RWPE2 (cell line): Measurements from ENCODE around the gene CAT.

Source experiments
- ATAC-seq: fragments of 200-7000 bp; cut with Tn5 transposase; 3 replicates; pipeline ENCODE4 v1.9.1; 2021; ENCODE audit warnings: low read depth
- DNase-seq: peaks from one replicate; pipeline ENCODE4 v3.0.0-alpha.2; 2020; ENCODE audit warnings: low spot score
- H3K27ac ChIP-seq: fragments of 450-650 bp; 2 replicates; pipeline ENCODE4 v1.5.1; 2017; ENCODE audit warnings: mild to moderate bottlenecking; ENCODE audit not compliant: poor library complexity, severe bottlenecking
- H3K27me3 ChIP-seq: fragments of 250-450 bp; sonication (Bioruptor Pico); 2 replicates; pipeline ENCODE4 v1.5.1; 2021; ENCODE audit warnings: mild to moderate bottlenecking, moderate library complexity; ENCODE audit not compliant: insufficient read depth, poor library complexity, severe bottlenecking
- H3K36me3 ChIP-seq: fragments of 250-450 bp; sonication (Bioruptor Pico); 2 replicates; pipeline ENCODE4 v1.5.1; 2020; ENCODE audit warnings: low read depth, mild to moderate bottlenecking, moderate library complexity
- H3K4me1 ChIP-seq: fragments of 250-450 bp; sonication (Bioruptor Pico); 2 replicates; pipeline ENCODE4 v1.5.1; 2021; ENCODE audit warnings: mild to moderate bottlenecking, moderate library complexity; ENCODE audit not compliant: insufficient read depth, poor library complexity, severe bottlenecking
- H3K4me3 ChIP-seq: fragments of 250-450 bp; sonication (Bioruptor Pico); 2 replicates; pipeline ENCODE4 v1.5.1; 2021; ENCODE audit warnings: mild to moderate bottlenecking, moderate library complexity; ENCODE audit not compliant: severe bottlenecking
- H3K9me3 ChIP-seq: fragments of 250-450 bp; sonication (Bioruptor Pico); 2 replicates; pipeline ENCODE4 v1.5.1; 2021; ENCODE audit warnings: mild to moderate bottlenecking, moderate library complexity; ENCODE audit not compliant: severe bottlenecking
- TF ChIP-seq, protein P1 (sequence below): fragments of 450-650 bp; IDR thresholded peaks from one replicate; pipeline ENCODE4 v1.5.1; 2017; ENCODE audit warnings: mild to moderate bottlenecking, moderate library complexity; ENCODE audit not compliant: poor library complexity, severe bottlenecking

The CAT gene

DNA sequence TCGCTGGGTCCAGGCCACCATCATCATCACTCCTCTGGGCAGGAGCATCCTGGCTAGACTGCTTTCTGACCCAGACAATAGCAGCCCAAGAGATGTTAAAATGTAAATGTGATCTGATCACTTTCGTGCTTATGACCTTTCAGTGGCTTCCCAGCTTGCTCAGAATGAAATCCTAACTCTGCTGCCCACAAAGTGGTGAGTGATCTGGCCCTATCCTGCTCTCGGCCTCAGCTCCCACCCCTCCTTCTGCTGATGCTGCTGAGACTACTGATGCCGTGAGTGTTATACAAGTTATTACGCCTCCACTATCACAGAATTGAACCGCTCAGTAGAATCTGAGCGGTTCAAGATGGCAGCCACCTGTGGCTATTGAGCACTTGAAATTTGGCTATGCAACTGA, 48.7 kb downstream of the CAT start:
- no peaks in the 10 kb centered on the region for H3K9me3 ChIP-seq
- ATAC-seq, result no peak
- TF ChIP-seq, protein P1, sequence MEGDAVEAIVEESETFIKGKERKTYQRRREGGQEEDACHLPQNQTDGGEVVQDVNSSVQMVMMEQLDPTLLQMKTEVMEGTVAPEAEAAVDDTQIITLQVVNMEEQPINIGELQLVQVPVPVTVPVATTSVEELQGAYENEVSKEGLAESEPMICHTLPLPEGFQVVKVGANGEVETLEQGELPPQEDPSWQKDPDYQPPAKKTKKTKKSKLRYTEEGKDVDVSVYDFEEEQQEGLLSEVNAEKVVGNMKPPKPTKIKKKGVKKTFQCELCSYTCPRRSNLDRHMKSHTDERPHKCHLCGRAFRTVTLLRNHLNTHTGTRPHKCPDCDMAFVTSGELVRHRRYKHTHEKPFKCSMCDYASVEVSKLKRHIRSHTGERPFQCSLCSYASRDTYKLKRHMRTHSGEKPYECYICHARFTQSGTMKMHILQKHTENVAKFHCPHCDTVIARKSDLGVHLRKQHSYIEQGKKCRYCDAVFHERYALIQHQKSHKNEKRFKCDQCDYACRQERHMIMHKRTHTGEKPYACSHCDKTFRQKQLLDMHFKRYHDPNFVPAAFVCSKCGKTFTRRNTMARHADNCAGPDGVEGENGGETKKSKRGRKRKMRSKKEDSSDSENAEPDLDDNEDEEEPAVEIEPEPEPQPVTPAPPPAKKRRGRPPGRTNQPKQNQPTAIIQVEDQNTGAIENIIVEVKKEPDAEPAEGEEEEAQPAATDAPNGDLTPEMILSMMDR, result no peak
- no peak overlapping the region for H3K27ac ChIP-seq
- no peak overlapping the region for H3K4me3 ChIP-seq
- no peaks in the 10 kb centered on the region for H3K27me3 ChIP-seq
- no peaks in the 10 kb centered on the region for H3K4me1 ChIP-seq
- no peak for DNase-seq
- H3K36me3 ChIP-seq, result no peaks in the 10 kb centered on the region

DNA sequence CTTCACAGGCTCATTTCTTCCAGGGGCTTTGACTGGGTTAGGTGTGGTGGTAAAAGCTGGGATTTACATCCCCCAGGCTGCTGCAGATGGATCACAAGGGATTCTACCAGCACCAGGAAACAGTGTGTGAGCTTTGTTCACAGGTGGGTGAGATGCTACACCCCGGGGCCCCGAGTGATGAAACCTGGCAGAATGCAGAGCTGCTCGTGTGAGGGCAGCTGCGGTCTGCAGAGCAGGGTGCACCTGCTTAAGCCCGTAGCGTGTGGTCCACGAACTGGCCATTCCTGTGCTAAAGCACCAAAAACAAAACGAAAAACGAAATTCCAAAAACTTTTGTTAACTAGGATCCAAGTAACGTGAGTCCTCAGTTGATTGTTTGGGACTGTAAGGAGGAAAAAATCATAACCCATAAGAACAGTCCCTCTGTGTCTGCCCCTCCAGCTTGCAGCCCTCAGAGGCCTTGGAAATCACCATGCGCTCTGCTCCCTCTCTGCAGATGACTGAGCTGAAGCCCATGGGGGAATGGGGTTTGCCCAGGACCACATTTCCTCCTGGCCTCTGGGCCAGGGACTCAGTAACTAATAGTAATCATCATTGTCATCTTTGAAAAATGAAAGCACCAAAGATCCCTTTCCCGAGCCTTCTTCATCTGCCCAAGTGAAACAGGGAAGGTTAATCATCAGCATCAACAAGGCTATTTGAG, 50.3 kb downstream of the CAT start:
- no peak for ATAC-seq
- DNase-seq, result no peak

DNA sequence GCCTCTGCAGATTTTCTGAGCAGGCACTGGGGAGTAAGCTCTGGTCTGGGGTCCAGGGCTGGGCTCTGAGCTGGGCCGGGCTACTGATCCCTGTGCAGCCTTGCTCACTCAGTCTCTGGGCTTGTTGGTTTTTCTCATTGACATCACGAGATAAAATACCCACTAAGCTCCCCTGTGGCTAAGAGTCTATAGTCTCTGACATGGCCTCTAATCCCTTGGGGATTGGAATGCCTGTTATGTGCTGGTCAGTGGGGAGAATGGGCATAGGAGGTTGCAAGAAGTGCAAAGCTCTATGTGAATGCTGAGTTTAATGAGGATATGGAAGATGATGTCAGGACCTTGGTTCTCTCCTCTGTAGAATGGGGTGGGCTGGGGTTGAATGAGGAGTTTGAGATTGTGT, 51.6 kb downstream of the CAT start:
- Histone ChIP-seq H3K4me1 (peaks cover 2% of the 10 kb centered on the region), H3K27ac (no peak overlapping the region), H3K9me3 (no peaks in the 10 kb centered on the region), H3K36me3 (no peaks in the 10 kb centered on the region), H3K4me3 (no peak overlapping the region), H3K27me3 (no peaks in the 10 kb centered on the region)
- DNase-seq (no peak), ATAC-seq (no peak)
- TF ChIP-seq, protein P1, result no peak

More for the DNA sequence above, 50.3 kb downstream of the CAT start:
- Histone ChIP-seq H3K4me1 (no peaks in the 10 kb centered on the region), H3K27ac (no peak overlapping the region), H3K36me3 (no peaks in the 10 kb centered on the region), H3K4me3 (no peak overlapping the region), H3K27me3 (no peaks in the 10 kb centered on the region), H3K9me3 (no peaks in the 10 kb centered on the region)
- TF ChIP-seq, protein P1, result no peak

DNA sequence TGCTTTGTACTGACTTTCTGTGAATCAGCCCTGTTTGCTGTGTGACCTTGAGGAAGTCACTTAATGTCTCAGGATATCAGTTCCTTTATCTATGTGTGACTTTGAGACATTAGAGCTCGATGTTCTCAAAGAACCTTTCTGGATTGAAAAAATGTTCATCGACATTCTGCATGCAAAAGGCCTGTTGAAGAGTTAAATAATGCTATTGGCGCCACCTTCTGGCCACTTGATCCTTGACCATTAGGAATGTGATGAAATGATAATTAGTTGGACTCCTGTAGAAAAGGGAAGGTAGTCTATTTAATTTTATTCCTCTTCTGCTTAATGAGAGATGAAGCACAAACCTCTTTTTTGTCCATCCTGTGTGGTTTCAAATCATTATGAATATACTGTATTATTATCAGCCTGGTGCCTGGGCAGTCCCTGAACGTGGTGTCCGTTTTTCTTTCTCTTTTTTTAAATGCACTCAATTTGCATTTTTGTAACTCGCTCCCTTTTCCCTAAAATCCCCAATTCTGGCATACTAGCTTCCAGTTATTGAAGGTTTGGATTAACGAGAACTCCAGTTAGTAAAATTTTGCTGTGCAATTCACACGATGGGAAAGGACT, 54.2 kb downstream of the CAT start:
- Histone ChIP-seq H3K4me3 (no peak overlapping the region), H3K9me3 (no peaks in the 10 kb centered on the region), H3K27ac (no peak overlapping the region), H3K36me3 (no peaks in the 10 kb centered on the region), H3K4me1 (peaks cover 4% of the 10 kb centered on the region), H3K27me3 (no peaks in the 10 kb centered on the region)
- ATAC-seq, result no peak
- DNase-seq, result no peak
- TF ChIP-seq, protein P1, result peak; percentile 83

DNA sequence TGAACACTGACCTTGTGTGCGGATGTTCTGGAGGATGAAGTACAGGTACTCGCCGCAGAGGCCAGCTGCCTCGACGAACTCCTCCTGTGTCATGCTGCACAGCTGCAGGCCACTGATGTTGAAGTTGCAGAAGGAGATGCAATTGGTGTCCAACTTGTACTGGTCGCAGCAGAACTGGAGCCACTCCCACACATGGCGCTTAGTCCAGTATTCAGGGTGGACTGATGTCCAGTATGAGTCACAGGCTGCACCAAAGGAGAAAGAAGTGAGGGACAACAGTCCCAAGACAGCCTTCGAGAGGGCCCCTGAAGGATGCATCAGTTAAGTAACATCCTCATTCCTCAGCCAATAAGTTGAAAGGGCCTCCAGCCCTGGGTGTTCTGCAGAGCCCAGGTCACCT, 54.7 kb downstream of the CAT start:
- TF ChIP-seq, protein P1, result no peak
- DNase-seq (no peak), ATAC-seq (no peak)
- no peak overlapping the region for H3K27ac ChIP-seq
- no peaks in the 10 kb centered on the region for H3K27me3 ChIP-seq
- no peaks in the 10 kb centered on the region for H3K9me3 ChIP-seq
- H3K36me3 ChIP-seq, result no peaks in the 10 kb centered on the region
- H3K4me3 ChIP-seq, result no peak overlapping the region
- H3K4me1 ChIP-seq, result peaks cover 4% of the 10 kb centered on the region
